ENCODE results near the gene TIMP3. TPM values are rescaled to one million over a fixed set of nuclear protein-coding genes. Genes with fewer than 3 reads are reported as not detected.

Gene TIMP3
- total RNA-seq, 2 experiments from 2014 or later = not detected

DNA sequence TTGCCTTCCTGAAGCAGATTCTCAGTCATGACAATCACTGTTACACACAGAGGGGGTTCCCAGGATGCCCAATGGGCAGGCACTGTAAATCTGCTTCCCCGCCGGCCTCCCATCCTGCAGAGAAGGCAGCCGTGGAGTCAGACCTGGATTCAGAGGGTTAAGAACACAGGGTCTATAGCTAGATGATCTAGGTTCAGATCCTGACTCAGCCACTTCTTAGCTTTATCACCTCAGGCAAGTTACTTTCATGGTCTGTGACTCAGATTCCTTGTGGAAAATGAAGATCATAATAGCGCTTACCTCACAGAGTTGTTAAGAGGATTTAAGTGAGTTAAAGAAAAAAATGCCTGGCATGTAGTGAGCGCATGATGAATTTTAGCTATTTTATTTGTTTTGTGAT, 95.9 kb downstream of the TIMP3 start:
- Mint-ChIP-seq H3K27me3 (ENCODE audit: low read depth) (peaks cover 5% of the 10 kb centered on the region), H3K36me3 (ENCODE audit: low read depth) (no peaks in the 10 kb centered on the region), H3K4me1 (ENCODE audit: low read depth) (no peaks in the 10 kb centered on the region), H3K9me3 (no peaks in the 10 kb centered on the region), H3K27ac (no peak overlapping the region), H3K4me3 (no peak overlapping the region)
- DNase-seq = peak; percentile 17
- CTCF ChIA-PET = interaction anchor here (0.8 kb wide), 1 partner anchor 13 kb away, joined by 3 read pairs; no protein-coding TSS in a partner anchor
- intact Hi-C loops (cut with micrococcal nuclease) = no loop called here

DNA sequence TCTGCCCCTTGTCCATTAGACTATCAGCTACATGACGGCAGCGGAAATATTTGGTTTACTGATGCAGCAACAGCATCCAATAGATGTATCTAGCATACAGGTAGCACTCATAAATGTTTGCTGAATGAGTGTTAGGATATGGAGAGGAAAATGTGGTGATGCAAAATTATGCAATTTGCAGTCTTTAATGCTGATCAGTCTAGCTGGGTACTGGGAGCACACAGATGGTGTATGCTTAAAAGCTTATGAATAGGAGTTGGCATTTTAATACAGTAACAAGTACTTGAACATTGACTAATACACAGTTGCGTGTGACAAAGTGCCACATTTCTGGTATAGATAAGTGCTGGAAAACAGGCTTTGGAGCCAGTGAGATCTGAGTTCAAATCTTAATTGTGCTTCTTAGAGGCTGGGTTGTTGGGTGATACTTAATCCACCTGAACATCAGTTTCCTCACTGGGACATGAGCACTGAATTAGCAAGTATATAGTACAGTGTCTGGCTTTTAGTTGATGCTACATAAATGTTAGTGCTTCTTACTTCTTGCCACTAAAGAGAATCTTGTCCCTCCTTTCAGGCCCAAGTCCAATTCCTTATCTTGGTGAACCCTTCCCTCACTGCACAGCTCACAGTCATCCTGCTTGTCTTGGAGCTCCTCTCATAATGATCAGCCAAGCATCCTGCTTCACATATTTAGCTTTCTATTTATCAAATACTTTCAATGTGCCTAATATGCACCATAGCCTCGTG, 99.6 kb downstream of the TIMP3 start:
- CTCF ChIA-PET = interaction anchor here (1.3 kb wide), 1 partner anchor 11 kb away, joined by 3 read pairs; no protein-coding TSS in a partner anchor
- Mint-ChIP-seq H3K4me3 (no peak overlapping the region), H3K27ac (no peak overlapping the region), H3K27me3 (ENCODE audit: low read depth) (no peaks in the 10 kb centered on the region), H3K9me3 (no peaks in the 10 kb centered on the region), H3K4me1 (ENCODE audit: low read depth) (no peaks in the 10 kb centered on the region), H3K36me3 (ENCODE audit: low read depth) (no peaks in the 10 kb centered on the region)
- no peak for DNase-seq
- intact Hi-C loops (cut with micrococcal nuclease) = no loop called here

DNA sequence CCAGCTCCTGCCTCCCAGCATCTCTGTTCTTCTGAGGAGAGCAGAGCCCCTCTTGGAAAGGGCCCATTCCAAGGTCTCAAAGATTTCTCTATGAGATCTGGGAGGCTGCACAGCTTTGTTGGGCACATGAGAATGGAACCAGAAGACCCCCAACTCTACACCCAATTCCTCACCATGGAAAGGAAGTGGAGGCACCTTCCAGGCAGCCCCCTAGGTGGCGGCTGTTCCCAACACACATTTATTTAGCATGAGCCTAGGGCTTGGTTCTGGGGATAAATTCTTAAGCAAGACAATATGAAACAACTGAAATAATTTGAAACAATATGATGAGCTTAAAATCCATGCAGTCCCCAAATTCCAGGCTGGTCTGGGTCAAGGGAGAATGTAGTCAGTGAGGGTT, 100.4 kb downstream of the TIMP3 start:
- Mint-ChIP-seq H3K4me1 (ENCODE audit: low read depth) (no peaks in the 10 kb centered on the region), H3K27me3 (ENCODE audit: low read depth) (no peaks in the 10 kb centered on the region), H3K27ac (no peak overlapping the region), H3K4me3 (no peak overlapping the region), H3K36me3 (ENCODE audit: low read depth) (no peaks in the 10 kb centered on the region), H3K9me3 (no peaks in the 10 kb centered on the region)
- DNase-seq = no peak
- intact Hi-C loops (cut with micrococcal nuclease) = no loop called here
- CTCF ChIA-PET = interaction anchor here (0.5 to 1.3 kb wide), 2 partner anchors 10 to 701 kb away, joined by 3 read pairs; no protein-coding TSS in a partner anchor

GRCh38 chr22:32903507-32903906, 102.0 kb downstream of the TIMP3 start:
- intact Hi-C loops (cut with micrococcal nuclease) = no loop called here
- H3K36me3 Mint-ChIP-seq (ENCODE audit: low read depth) = no peaks in the 10 kb centered on the region
- no peak overlapping the region for H3K4me3 Mint-ChIP-seq
- CTCF ChIA-PET = interaction anchor here (0.8 to 1.4 kb wide), 3 partner anchors 12 to 243 kb away, joined by 3 to 6 read pairs (median 4); no protein-coding TSS in a partner anchor
- H3K27ac Mint-ChIP-seq = no peak overlapping the region
- no peak for DNase-seq
- H3K4me1 Mint-ChIP-seq (ENCODE audit: low read depth) = no peaks in the 10 kb centered on the region
- no peaks in the 10 kb centered on the region for H3K9me3 Mint-ChIP-seq
- H3K27me3 Mint-ChIP-seq (ENCODE audit: low read depth) = no peaks in the 10 kb centered on the region

- no peaks in the 10 kb centered on the region for H3K36me3 Mint-ChIP-seq (ENCODE audit: low read depth)
- no peak overlapping the region for H3K4me3 Mint-ChIP-seq
- no peak overlapping the region for H3K27ac Mint-ChIP-seq
- no peaks in the 10 kb centered on the region for H3K4me1 Mint-ChIP-seq (ENCODE audit: low read depth)
- CTCF ChIA-PET = interaction anchor here (1.0 to 1.4 kb wide), 2 partner anchors 13 to 243 kb away, joined by 3 to 4 read pairs; no protein-coding TSS in a partner anchor
- DNase-seq = peak; percentile 30
- no peaks in the 10 kb centered on the region for H3K27me3 Mint-ChIP-seq (ENCODE audit: low read depth)
- H3K9me3 Mint-ChIP-seq = no peaks in the 10 kb centered on the region
- intact Hi-C loops (cut with micrococcal nuclease) = no loop called here
Measured at GRCh38 chr22:32904044-32904443, 102.5 kb downstream of the TIMP3 start.

- intact Hi-C loops (cut with micrococcal nuclease) = no loop called here
- H3K4me3 Mint-ChIP-seq = no peak overlapping the region
- CTCF ChIA-PET = interaction anchor here (0.6 kb wide), 1 partner anchor 210 kb away, joined by 3 read pairs; no protein-coding TSS in a partner anchor
- H3K4me1 Mint-ChIP-seq (ENCODE audit: low read depth) = no peaks in the 10 kb centered on the region
- H3K36me3 Mint-ChIP-seq (ENCODE audit: low read depth) = no peaks in the 10 kb centered on the region
- DNase-seq = no peak
- H3K27me3 Mint-ChIP-seq (ENCODE audit: low read depth) = no peaks in the 10 kb centered on the region
- no peaks in the 10 kb centered on the region for H3K9me3 Mint-ChIP-seq
- H3K27ac Mint-ChIP-seq = no peak overlapping the region
Measured at GRCh38 chr22:32905400-32905799, 103.9 kb downstream of the TIMP3 start.

DNA sequence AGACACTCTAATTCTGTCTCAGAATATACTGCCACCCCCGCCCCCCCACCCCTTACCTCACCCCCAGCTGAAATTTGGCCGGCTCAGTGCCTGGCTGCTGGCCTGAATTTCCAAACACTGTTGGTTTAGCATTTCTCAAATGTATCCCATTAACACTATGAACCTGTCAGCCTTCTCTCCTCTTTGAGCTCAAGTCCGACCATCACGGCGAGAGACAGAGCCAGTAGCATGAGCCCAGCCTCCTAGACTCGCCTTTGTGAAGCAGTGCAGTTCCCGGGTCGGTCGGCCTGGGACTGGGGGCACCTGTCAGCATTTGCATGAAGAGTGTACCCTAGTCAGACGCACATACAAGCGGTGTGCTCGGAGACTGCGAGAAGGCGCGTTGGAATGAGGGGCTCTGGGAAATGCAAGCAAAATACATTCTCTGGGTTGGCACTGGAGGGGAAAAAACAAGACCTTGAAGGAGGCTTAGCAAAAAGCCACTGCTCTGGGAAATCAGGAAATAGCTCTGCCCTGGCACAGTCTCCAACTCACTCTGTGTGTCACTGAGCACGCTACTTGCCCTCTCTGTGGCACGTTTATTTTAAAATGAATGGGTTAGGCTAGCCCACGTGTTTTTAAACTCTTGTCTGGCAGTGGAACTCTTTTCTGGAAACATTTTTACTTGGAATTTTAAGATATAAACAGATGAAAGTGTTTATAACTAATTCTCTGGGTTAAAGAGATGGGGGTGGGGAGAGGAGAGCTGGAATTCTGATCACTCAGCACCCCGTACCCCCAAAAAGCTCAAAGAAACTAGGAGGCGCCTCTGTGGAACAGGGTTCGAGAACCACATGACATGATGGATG, 108.3 kb downstream of the TIMP3 start:
- Mint-ChIP-seq H3K4me1 (ENCODE audit: low read depth) (no peaks in the 10 kb centered on the region), H3K27ac (no peak overlapping the region), H3K27me3 (ENCODE audit: low read depth) (no peaks in the 10 kb centered on the region), H3K9me3 (no peaks in the 10 kb centered on the region), H3K36me3 (ENCODE audit: low read depth) (no peaks in the 10 kb centered on the region), H3K4me3 (no peak overlapping the region)
- no peak for DNase-seq
- CTCF ChIA-PET = interaction anchor here (0.7 kb wide), 1 partner anchor 147 kb away, joined by 4 read pairs; no protein-coding TSS in a partner anchor
- intact Hi-C loops (cut with micrococcal nuclease) = no loop called here

GRCh38 chr22:32910429-32910772, 108.9 kb downstream of the TIMP3 start:
- no peaks in the 10 kb centered on the region for H3K27me3 Mint-ChIP-seq (ENCODE audit: low read depth)
- CTCF ChIA-PET = interaction anchor here (0.7 to 0.8 kb wide), 2 partner anchors 13 to 147 kb away, joined by 3 to 4 read pairs; no protein-coding TSS in a partner anchor
- no peak for DNase-seq
- no peaks in the 10 kb centered on the region for H3K36me3 Mint-ChIP-seq (ENCODE audit: low read depth)
- H3K9me3 Mint-ChIP-seq = peaks cover 3% of the 10 kb centered on the region
- no peak overlapping the region for H3K4me3 Mint-ChIP-seq
- no peak overlapping the region for H3K27ac Mint-ChIP-seq
- no peaks in the 10 kb centered on the region for H3K4me1 Mint-ChIP-seq (ENCODE audit: low read depth)
- intact Hi-C loops (cut with micrococcal nuclease) = no loop called here

- no peaks in the 10 kb centered on the region for H3K27me3 Mint-ChIP-seq (ENCODE audit: low read depth)
- peaks cover 12% of the 10 kb centered on the region for H3K9me3 Mint-ChIP-seq
- H3K4me1 Mint-ChIP-seq (ENCODE audit: low read depth) = no peaks in the 10 kb centered on the region
- no peak for DNase-seq
- H3K27ac Mint-ChIP-seq = no peak overlapping the region
- H3K4me3 Mint-ChIP-seq = no peak overlapping the region
- intact Hi-C loops (cut with micrococcal nuclease) = no loop called here
- CTCF ChIA-PET = interaction anchor here (0.9 kb wide), 1 partner anchor 10 kb away, joined by 3 read pairs; no protein-coding TSS in a partner anchor
- H3K36me3 Mint-ChIP-seq (ENCODE audit: low read depth) = no peaks in the 10 kb centered on the region
Measured at GRCh38 chr22:32911503-32911902, 110.0 kb downstream of the TIMP3 start.
